HG03342 (cell line): ENCODE data around the gene OR10G8.
"Not testable (repeated sequence)": the region's sequence is repeated elsewhere in the genome, so short reads cannot be mapped to it uniquely, and the experiment has no call there.

Source experiments
- ATAC-seq: cut with Tn5 transposase; IDR thresholded peaks from one replicate; pipeline ENCODE4 v1.9.1; 2021; ENCODE audit warnings: mild to moderate bottlenecking, moderate library complexity; ENCODE audit not compliant: unreplicated experiment

OR10G8 gene, protein sequence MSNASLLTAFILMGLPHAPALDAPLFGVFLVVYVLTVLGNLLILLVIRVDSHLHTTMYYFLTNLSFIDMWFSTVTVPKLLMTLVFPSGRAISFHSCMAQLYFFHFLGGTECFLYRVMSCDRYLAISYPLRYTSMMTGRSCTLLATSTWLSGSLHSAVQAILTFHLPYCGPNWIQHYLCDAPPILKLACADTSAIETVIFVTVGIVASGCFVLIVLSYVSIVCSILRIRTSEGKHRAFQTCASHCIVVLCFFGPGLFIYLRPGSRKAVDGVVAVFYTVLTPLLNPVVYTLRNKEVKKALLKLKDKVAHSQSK

GRCh38 chr11:124026498-124026897 is at the start of gene OR10G8:
OR10G8 (plus strand) TSS chr11:124026798; CDS start chr11:124029623, 2,825 bp downstream.
- ATAC-seq, result no peak

- no peak for ATAC-seq
These were observed 48.8 kb upstream of the OR10G8 start, which contains the start of gene OR10S1 for GRCh38 chr11:123977731-123978347. OR10S1 (minus strand) TSS chr11:123977781; CDS start chr11:123977664, 117 bp downstream.

- ATAC-seq, result no peak
These were observed 47.3 kb upstream of the OR10G8 start for GRCh38 chr11:123979311-123979710.

- no peak for ATAC-seq
These were observed 31.5 kb upstream of the OR10G8 start, which contains the start of gene OR10G6 for GRCh38 chr11:123995119-123995518. OR10G6 (minus strand) TSS chr11:123995161; CDS start chr11:123995161, 0 bp downstream.

DNA sequence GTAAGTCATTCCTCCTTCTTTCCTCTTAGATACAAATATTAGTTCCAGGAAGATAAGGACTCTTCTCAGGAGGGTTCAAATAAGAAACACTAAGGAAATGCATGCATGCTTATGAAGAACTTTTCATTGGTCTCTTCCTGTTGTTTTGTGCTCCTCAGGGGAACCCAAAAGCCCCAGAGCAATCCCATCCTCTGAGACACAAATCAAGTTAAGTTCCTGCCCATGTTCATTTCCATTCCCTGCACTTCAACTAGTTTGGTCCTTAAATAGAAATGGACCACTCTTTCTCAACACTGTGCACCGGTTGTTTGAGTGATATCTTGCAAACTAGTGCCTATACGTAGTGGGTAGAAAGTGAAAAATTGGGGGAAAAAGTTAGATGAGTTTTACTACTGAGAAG is 13.9 kb upstream of the OR10G8 start, which contains the start of gene OR10G4:
Gene OR10G4 (plus strand): TSS at position 301 of the 400 bp plus-strand sequence. CDS start 2,578 bp downstream, outside the sequence.
- no peak for ATAC-seq

DNA sequence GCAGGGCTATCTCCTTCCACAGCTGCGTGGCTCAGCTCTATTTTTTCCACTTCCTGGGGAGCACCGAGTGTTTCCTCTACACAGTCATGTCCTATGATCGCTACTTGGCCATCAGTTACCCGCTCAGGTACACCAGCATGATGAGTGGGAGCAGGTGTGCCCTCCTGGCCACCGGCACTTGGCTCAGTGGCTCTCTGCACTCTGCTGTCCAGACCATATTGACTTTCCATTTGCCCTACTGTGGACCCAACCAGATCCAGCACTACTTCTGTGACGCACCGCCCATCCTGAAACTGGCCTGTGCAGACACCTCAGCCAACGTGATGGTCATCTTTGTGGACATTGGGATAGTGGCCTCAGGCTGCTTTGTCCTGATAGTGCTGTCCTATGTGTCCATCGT is 10.8 kb upstream of the OR10G8 start:
- not testable (repeated sequence) for ATAC-seq

DNA sequence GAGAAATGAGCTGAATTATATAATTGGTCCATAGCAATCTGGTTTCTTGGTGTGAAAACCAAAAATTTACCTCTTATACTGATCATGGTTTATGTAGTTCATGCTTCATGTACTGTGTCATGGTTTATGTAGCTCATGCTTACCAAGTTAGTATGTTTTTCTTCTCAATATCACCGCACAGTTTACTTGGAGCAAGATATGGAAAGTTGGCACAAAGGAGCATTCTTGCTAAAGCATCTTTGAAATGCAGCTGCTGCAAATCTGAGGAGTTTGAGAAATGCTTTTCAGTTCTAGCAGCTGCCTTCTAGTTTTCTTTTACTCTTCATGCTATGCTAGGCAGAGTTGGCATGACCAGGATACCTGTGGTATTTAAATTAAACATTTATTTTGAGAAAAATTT is 10.1 kb downstream of the OR10G8 start:
- ATAC-seq, result no peak

- ATAC-seq, result no peak
These were observed 13.0 kb downstream of the OR10G8 start for GRCh38 chr11:124039557-124039956.

DNA sequence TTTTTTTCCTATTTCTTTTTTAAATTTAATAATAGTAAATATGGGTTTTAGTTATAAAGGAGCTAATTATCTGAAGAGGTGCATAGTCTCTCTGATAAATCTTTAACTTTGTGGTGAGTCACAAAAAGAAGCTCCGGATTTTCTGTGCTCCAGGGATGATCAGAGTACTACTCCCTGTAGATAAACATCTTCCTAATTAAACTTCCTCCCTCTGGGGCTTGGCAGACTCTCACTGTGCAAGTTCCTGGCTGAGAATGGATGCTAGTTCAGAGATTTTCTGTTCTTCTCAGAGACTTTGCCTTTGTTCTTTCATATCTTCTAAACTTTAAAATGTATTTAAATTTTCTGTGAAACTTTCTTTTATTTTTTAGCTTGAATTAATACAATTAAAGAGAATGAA is 14.7 kb downstream of the OR10G8 start, which contains the start of gene OR10G7:
Gene OR10G7 (minus strand): TSS at position 72 of the 400 bp plus-strand sequence. CDS start 2,324 bp downstream, outside the sequence.
- ATAC-seq, result no peak

DNA sequence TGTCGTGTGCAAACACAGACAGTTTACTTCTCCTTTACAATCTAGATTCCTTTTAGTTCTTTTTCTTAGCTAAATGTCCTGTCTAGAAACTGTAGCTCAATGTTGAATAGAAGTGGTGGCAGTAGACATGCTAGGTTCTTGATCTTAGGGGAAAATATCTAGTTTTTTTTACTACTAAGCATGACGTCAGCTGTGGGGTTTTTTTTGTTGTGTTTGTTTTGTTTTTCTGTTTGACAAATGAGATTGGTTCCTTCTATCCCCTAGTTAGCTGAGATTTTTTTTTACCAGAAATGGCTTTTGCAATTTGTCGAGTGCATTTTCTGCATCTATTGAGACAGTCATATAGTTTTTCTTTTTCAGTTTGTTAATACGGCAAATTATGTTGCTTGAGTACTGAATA is 16.8 kb downstream of the OR10G8 start:
- no peak for ATAC-seq

GRCh38 chr11:124050748-124051147 is 24.1 kb downstream of the OR10G8 start:
- ATAC-seq, result no peak

GRCh38 chr11:124052966-124053365 is 26.4 kb downstream of the OR10G8 start:
- no peak for ATAC-seq

- no peak for ATAC-seq
These were observed 42.1 kb downstream of the OR10G8 start for GRCh38 chr11:124068601-124069110.

DNA sequence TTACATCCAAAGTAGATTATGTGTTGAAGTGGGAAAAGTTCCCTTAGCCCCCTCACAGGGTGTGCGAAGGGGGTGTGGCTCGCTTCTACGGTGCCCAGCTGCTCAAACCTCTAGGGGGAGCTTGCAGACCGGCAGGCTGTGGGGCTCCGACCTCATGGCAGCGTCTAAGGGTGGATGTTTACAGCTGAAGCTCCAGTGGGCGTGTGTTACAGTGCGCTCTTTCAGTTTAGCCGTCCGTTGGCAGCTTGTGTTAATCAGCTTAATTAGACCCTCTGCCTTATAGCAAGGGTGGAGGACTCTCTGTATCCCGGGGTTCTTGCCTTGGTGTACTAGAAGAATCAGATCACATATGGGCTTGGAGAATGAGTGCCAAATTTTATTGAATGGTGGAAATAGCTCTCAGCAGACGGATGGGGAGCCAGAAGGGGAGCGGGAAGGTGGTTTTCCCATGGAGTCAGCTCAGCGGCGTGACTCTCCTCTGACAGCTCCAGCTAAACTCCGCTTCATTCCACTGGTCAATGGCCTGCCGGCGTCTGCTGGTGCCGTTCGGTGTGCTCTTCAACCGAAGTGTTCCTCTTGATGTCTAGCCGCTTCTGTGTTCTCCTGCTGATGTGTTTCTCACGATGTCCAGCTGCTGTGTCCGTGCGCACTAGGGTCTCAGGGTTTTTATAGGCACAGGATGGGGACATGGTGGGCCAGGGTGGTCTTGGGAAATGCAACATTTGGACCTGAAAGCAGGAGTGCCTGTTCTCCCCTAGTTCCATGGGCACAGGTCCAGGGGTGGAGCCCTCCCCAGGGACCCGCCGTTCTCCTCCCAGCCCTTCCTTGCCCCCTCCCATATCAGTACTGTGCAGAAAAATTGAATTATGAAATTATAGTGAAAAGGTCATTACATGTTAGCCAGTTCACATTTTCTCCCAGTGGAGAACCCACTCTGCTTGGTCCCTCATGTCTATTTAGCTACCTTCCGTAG is 43.1 kb downstream of the OR10G8 start:
- ATAC-seq, result peak; percentile 79

- peak; percentile 85 for ATAC-seq
These were observed 44.5 kb downstream of the OR10G8 start for GRCh38 chr11:124070915-124071622.

DNA sequence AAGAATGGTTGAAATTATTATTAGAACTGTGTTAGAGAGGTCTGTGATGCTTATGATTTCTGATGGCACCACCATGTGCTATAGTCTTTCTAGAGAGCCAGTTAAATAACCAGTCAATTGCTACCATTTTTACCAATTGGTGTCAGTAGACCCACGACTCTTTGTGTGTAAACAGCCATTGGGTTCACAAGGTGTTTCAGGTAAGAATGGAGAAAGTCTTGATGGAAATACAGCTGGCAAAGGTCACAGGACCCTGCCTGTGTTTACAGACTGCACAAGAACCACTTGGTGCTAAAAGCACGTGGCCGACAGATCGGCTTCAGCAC is 45.0 kb downstream of the OR10G8 start:
- ATAC-seq, result peak; percentile 0

DNA sequence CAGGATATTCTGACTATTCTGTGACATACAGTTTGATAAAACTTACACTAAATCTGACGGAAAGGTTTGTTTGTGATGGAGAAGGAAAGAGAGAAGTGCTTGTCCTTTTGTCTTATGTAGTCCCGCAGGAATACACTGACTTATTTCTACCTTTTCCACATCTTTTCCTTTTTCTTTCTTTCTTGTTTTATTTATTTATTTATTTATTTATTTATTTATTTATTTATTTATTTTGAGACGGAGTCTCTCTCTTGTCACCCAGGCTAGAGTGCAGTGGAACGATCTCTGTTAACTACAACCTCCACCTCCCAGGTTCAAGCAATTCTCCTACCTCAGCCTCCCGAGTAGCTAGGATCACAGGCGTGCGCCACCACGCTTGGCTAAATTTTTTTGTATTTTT is 45.5 kb downstream of the OR10G8 start:
- ATAC-seq, result no peak

DNA sequence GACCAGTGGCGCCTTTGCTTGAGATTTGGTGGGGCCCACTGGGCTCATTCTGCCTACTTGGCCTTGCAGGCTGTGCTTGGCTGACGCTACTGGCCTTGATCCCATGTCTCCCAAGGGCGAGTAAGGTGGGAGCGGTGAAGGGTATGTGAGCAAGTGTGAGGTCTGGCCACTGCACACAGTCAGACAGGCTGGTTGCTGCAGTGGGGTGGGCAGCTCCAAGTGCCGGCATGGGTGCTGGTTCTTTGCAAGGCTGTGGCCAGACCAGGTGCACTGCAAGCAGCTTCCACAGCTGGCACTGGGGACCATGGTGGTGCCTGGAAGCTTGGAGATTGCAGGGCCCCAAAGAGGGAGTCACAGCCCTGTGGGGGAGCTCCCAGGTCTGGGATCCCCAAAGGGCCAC is 48.0 kb downstream of the OR10G8 start:
- ATAC-seq, result no peak

DNA sequence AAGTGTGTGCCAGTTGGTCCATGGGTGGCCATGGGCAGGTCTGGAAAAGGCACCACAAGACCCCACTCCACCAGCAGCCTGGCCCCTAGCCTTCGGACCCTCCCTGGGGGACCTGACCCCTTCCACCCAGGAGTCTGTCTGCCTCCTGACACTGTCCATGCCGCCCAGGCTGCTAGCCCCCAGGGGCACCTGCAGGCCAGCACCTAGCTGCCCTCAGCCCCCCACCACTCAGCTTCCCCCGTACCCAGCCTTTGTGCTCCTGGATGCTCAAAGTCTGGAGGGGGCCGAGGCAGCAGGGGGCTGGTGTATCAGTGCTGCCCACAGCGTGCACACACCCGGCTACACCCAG is 48.9 kb downstream of the OR10G8 start:
- ATAC-seq, result no peak
